VCaP (cell line): Measurements from ENCODE around the gene SETDB1.

Experiments
- H3K27ac ChIP-seq: fragments of 450-650 bp; 2 replicates; pipeline ENCODE4 v1.5.1; 2017
- CTCF ChIP-seq: fragments of 450-650 bp; conservative IDR thresholded peaks from 2 replicates; pipeline ENCODE4 v1.5.1; 2017; ENCODE audit warnings: mild to moderate bottlenecking, moderate library complexity

The SETDB1 gene

GRCh38 chr1:150976879-150977694, 50.9 kb downstream of the SETDB1 start:
- no peak for TF ChIP-seq CTCF
- no peak overlapping the region for H3K27ac ChIP-seq

- no peak overlapping the region for H3K27ac ChIP-seq
These were observed 53.2 kb downstream of the SETDB1 start for GRCh38 chr1:150979092-150980056.

GRCh38 chr1:150981177-150981804, 55.1 kb downstream of the SETDB1 start:
- TF ChIP-seq CTCF = no peak
- H3K27ac ChIP-seq = peak overlapping the region; percentile 37

More at GRCh38 chr1:150979092-150980056, 53.2 kb downstream of the SETDB1 start:
- TF ChIP-seq CTCF = peak; percentile 100

GRCh38 chr1:150981805-150982712, 55.9 kb downstream of the SETDB1 start, which contains the start of gene ANXA9:
Gene ANXA9 (plus strand): TSS chr1:150982292. CDS start chr1:150983106, 814 bp downstream.
- no peak for TF ChIP-seq CTCF
- H3K27ac ChIP-seq = peak within 1 kb of the TSS; percentile 37

GRCh38 chr1:150985179-150985825, 59.1 kb downstream of the SETDB1 start:
- TF ChIP-seq CTCF = no peak
- no peak overlapping the region for H3K27ac ChIP-seq

GRCh38 chr1:150987924-150988323, 61.8 kb downstream of the SETDB1 start:
- no peak for TF ChIP-seq CTCF
- no peak overlapping the region for H3K27ac ChIP-seq
